Thyroid gland (tissue), 4 donors: Measurements from ENCODE around the gene VASN.

ENCODE experiments used
- POLR2A ChIP-seq, 2 donors: fragments of 450-650 bp; IDR thresholded peaks; one replicate each; pipeline ENCODE4 v1.6.1; 2017; ENCODE audit warnings: antibody characterized with exemption in 2 of 2, mild to moderate bottlenecking in 2 of 2, moderate library complexity in 1 of 2
- TF ChIP-seq, protein P1 (sequence below), 6 experiments: fragments of 200-600 bp in 3 of 6; fragments of 450-650 bp in 3 of 6; sonication (generic) in 3 of 6; IDR thresholded peaks; one replicate each; pipeline ENCODE4 v1.5.1; 2016 to 2019; ENCODE audit warnings: antibody characterized with exemption in 6 of 6, mild to moderate bottlenecking in 2 of 6, inconsistent platforms in 1 of 6, moderate library complexity in 1 of 6

DNA sequence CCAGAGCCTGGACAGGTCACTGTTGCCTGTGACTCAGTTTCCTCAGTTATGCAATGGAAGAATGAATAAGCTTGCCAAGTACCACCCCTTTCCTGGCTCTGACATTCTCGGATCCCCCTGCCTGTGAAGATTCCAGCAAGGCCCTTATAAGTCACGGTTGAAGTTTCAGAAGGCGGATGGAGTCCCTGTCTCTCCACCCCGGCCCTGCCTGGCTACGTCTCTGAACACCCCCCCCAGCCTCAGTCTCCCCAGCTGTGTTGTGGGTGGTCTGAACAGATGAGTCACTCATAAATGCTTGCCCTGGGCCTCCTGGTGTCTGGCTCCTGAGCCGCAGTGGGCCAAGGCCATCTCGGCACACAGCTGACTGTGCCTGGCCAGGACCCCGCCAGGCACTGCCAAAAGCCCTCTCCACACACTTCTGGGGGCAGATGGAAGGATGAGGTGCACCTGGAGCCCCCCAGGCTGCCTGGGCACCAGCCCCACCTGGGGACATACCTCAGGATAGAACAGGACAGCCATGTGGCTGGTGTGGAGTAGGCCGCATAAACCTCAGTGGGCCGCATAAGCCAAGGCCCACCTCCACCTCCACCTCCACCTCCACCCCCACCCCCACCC, 15.4 kb downstream of the VASN start:
- TF ChIP-seq POLR2A (IDR thresholded peaks at IDR 0.05) = no peak
- TF ChIP-seq, protein P1, sequence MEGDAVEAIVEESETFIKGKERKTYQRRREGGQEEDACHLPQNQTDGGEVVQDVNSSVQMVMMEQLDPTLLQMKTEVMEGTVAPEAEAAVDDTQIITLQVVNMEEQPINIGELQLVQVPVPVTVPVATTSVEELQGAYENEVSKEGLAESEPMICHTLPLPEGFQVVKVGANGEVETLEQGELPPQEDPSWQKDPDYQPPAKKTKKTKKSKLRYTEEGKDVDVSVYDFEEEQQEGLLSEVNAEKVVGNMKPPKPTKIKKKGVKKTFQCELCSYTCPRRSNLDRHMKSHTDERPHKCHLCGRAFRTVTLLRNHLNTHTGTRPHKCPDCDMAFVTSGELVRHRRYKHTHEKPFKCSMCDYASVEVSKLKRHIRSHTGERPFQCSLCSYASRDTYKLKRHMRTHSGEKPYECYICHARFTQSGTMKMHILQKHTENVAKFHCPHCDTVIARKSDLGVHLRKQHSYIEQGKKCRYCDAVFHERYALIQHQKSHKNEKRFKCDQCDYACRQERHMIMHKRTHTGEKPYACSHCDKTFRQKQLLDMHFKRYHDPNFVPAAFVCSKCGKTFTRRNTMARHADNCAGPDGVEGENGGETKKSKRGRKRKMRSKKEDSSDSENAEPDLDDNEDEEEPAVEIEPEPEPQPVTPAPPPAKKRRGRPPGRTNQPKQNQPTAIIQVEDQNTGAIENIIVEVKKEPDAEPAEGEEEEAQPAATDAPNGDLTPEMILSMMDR (IDR thresholded peaks at IDR 0.05) = no peak
